Fibroblast of gingiva (primary cell): ENCODE data around the gene CDK5R1.

Experiments
- DNase-seq: peaks from one replicate; pipeline ENCODE4 v3.0.0-alpha.2; 2011; ENCODE audit warnings: low read depth

The CDK5R1 gene

DNA sequence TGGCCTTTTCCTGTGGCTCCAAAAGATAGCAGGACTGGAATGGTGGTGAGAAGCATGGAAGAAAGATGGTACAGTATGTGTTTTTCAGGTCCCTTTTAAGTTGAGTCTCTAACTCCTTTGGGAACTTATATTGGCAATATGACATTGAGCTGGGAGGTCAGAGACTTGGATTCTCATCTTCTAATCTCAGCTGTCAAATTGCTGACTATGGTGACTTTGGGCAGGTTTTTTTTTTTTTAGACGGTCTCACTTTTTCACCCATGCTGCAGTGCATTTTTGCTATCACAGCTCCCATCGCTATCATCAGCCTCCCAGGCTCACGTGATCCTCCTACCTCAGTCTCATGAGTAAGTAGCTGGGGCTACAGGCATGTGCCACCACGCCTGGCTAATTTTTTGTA is 15.1 kb upstream of the CDK5R1 start:
- no peak for DNase-seq

DNA sequence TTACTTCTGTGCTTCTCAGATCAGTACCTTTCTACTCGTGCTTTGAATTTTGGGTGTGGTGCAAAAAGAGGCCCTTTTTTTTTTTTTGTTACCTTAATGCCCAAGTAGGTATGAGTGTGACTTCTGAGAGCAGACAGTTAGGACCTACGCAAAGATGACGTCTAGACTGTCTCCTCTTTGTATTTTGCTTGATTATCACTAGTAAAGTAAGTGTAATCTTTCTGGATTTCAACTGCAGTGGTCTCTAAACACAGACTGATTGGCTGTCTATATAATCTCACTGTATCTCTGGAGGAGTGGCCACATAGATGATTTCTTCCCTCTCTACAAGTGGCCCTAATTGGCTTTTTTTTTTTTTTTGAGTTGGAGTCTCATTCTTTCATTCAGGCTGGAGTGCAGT is 11.5 kb upstream of the CDK5R1 start:
- no peak for DNase-seq

DNA sequence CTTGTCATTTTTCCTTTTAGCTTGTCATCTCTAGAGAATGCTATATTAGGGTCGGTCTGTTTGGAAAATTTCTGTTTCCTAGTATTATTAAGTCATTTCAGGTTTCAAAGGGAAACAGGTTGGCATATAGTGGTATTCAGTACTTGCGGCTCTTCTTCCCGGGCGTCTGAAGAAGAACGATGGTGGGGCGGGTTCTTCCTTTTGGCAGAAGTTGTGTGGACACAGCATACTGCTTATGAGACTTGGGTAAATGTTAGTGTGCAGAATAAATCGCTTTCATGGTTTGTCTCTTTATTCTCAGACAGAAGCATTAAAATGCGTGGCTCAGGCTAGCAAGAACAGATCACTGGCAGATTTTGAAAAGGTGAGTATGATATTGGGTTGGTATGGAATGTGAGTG is 9.6 kb upstream of the CDK5R1 start:
- DNase-seq, result no peak

- DNase-seq, result no peak
Measured at GRCh38 chr17:32479074-32479617, 7.6 kb upstream of the CDK5R1 start.

- no peak for DNase-seq
Measured at GRCh38 chr17:32481193-32481592, 5.6 kb upstream of the CDK5R1 start.

DNA sequence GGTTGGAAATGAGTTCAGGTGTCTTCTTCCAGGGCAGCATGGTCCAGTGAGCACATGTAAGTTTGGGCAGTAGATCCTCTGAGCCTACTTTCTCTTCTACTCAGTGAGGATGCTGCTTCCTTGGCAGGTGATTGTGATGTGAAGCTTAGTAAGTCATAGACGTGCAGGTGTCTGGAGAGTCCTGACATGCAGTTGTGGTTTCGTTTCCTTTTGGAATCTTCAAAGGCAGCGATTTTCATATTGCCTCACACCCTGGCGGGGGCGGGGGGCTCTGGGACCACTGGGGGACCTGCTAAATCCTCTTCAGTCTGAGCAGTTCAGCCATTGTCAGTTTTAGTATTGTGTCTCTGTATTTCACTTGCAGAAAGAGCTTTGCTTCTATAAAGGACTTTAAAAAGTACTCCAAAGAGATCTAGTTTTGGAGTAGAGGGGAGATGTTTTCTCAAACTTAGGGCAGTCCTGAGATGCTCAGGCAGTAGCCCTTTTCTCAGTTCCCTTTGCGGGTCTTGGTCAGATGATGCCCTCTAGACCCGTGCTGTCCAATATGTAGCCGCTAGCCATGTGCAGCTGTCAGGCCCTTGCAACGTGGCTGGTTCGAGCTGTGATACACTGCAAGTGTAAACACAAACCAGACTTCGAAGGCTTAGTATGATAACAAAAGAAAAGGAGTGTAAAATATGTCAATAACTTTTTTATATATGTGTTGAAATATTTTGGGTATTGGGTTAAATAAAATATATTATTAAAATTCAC is 4.0 kb upstream of the CDK5R1 start:
- DNase-seq, result no peak

GRCh38 chr17:32483451-32484019 is 3.3 kb upstream of the CDK5R1 start:
- DNase-seq, result peak; percentile 65

DNA sequence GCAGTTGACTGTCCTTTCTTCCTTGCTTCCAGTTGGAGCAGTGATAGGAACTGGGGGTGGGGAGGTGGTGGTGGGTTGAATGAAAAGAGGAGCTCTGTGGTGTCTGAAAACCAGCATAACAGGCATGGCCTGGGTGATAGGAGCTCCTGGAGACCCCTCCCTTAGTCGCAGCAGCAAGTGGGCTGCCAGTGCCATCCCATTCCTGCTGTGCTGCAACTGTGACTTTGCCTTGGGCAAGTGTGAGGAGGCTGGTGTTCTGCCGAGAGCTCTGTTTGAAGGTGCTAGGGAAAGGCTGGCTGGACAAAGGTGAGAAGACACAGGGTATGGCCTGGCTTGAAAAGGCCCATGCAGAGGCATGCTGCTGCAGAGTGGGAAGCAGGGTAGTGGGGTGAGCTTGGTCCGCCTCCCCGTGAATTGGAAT is 2.7 kb upstream of the CDK5R1 start:
- DNase-seq, result no peak

- no peak for DNase-seq
Measured at GRCh38 chr17:32484628-32485027, 2.2 kb upstream of the CDK5R1 start.

DNA sequence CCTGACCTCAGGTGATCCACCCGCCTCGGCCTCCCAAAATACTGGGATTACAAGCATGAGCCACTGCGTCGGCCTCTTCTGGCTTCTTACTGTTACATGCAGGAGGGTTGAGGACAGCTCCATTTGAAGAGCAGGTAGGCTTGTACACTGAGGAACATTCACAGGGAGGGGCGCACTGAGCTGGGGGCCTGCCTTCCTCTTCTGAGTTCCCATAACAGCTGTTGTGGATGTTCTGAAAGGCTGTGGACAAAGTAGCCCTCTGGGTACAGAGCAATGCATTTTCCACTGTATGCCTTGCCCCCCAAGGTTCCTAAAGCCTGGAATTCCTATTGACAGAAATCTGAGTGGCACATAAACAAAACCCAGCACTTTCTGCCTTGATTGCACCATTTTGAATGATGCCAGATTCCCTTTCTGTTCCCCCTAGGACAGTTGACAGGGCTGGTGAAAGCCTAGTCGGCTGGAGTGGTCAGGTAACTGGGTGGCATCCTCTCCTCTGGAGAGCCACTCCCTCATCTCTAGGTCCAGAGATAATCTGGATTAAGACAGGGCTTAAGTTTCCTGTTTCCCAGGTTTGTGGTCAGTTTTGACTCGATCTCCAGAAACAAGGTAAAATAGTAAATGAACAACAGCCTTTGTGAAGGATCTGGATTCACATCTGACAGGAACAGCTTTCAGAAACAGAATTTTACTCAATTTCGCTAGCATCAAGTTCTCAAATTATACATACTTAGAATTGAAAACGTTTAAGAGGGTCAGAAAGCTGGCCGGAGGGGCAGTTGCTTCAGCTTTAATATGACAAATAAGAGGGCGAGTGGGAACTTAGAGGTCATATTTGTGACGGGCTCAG is 1.3 kb upstream of the CDK5R1 start:
- DNase-seq, result no peak

DNA sequence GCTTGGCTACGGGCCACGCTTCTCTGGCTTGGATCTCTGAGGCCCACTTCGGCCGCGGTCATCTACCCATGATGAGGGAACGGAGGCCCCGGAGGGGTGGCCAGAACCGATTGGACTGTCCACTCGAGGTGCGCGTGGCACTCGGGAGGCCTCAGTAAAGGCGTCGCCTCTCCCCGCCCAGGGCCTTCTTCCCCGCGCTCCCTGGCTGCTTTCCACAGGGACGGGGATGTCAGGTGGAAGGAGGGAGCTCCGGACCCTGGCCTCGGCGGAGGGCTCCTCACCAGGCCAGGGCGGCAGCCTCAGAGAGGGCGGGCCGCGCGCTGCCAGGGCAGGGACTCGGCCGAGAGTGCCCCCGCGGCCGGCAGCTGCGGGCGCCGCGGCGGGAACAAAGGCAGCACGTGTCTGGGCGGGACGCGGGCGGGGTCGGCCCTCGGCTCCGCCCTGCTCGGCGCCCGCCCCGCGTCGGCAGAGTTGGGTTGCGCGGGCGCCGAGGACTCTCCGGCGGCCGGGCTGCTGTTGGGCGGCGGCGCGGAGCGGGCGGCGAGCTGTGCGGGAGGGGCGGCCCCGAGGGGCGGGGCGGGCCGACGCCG is 587 bp upstream of the CDK5R1 start:
- DNase-seq, result peak; percentile 62

DNA sequence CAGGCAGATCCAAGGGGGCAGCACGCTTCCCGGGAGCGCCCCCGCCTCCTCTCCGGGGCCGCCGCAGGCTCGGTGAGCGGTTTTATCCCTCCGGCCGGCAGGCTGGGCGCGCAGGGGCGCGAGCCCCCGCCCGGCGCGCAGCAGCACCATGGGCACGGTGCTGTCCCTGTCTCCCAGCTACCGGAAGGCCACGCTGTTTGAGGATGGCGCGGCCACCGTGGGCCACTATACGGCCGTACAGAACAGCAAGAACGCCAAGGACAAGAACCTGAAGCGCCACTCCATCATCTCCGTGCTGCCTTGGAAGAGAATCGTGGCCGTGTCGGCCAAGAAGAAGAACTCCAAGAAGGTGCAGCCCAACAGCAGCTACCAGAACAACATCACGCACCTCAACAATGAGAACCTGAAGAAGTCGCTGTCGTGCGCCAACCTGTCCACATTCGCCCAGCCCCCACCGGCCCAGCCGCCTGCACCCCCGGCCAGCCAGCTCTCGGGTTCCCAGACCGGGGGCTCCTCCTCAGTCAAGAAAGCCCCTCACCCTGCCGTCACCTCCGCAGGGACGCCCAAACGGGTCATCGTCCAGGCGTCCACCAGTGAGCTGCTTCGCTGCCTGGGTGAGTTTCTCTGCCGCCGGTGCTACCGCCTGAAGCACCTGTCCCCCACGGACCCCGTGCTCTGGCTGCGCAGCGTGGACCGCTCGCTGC is 832 bp downstream of the CDK5R1 start:
- no peak for DNase-seq

DNA sequence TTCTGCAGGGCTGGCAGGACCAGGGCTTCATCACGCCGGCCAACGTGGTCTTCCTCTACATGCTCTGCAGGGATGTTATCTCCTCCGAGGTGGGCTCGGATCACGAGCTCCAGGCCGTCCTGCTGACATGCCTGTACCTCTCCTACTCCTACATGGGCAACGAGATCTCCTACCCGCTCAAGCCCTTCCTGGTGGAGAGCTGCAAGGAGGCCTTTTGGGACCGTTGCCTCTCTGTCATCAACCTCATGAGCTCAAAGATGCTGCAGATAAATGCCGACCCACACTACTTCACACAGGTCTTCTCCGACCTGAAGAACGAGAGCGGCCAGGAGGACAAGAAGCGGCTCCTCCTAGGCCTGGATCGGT is 1.4 kb downstream of the CDK5R1 start:
- no peak for DNase-seq

DNA sequence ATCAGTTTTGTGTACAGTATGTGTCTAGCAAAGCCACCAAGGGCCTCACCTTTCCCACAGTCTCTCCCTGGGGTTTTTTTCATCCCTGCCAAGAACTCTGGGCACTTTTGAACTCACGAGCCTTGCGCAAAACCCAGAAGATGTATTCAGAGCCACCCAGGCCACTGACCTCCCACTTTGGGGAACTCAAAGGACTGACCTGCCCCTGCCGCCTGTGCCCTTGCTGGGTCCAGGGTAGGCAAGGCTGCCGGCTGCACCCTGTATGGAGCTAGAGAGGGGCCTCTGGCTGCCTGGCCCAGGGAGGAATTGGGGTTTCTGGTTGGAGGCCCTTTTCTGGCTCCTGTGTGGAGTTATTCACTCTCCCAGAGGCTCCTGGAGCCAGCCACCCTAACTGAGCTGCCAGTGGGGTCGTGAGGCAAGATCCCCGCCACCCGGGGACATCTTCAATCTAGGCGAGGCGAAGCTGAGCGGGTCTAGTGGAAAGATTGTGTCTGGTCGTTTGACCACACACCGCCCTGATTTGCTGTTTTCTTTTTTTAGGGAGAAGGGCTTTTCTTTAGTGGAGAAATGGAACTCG is 1.9 kb downstream of the CDK5R1 start:
- no peak for DNase-seq

DNA sequence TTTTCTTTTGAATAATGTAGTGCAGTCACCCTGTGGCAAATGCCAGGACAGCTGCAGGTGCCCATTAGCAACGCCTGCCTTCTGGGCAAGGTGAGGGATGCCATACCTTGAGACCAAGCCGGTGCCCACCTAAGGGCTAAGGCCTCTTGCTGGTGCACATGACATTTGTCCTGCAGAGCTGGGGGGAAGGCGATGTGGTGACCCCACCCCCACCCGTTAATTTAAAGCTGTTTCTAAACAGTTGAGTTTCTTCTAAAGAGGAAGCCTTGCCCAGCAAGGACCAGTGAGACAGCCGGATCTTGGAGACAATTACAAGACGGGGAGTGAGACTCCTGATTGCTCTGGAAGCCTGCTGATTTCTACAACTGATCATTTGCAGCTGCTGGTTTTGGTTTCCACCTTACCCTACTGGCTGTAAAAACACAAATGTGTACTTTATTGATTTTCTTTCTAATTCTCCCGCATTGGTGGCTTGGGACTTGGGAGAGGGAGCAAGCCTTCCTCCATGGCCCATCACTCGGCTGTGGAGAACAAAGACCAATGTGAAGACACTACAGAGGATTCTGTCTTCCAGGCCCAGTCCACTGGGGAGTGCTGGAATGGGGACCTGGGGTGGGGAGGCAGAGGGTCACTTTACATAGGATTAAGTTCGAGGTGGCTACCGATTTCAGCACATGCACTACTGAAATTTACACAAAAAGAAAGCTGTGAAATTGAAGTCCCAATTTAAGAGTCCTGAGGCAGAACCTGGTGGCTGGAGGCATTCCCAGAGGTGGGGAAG is 2.7 kb downstream of the CDK5R1 start:
- DNase-seq, result no peak

DNA sequence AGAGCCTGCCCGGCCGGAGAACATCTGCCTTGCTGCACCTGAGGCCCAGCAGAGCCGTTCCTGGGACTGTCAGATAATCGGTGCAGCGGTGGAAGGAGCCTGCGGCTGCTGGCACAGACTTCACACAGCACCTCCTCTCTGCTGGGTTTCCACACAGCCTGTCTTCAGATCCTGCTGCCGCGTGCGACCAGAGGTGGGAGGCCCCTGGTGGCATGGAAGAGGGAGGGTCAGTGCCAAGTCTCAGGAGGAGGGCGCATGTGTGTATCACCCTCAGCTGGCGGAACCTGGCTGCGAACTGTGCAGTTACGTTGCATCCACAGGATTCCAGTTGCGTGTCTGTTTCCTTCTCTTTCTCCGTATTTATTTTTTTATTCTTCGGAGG is 3.3 kb downstream of the CDK5R1 start:
- no peak for DNase-seq

DNA sequence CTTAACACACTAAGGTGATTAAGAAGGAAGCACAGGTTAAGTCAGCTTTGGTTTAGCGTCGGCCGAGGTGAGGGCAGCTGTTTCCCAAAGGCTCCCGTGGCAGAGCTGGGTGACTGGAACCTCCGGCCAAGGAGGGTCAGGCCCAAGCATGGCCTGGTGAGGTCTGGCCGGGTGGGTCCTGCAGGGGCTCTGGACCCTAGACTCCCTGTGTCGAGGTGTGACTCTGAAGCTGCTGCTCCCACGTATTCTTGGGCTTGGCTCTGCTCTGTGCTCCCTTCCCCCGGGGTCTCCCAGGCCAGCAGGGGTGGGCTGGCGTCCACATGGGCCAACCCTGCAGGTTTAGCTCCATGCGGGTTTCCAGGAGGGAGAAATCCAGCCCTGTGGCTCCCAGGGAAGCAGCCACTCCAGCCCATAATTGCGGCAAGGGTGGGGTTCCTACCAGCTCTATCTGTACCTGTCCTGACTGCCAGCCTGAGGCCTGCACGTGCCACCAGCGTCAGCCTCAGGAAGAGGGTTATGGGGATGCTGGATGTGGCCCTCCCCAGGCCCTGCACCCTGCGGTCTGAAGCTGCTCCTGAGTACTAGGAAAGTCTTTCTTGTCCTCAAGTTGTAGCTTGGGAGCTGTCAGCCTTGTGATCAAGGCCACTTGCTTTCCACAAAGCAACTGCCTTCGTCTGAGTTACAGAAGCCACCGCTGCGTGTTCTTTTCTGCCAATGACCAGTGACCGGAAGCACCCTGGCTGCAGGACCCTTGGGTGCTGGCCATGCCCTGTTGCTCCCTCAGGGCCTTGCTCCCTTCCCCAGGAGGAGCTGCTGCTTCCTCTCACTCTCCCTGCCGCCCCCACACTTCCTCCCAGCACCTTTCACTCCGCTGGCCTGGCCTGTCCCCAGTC is 4.8 kb downstream of the CDK5R1 start:
- DNase-seq, result no peak

GRCh38 chr17:32492264-32492589 is 5.4 kb downstream of the CDK5R1 start:
- DNase-seq, result no peak

DNA sequence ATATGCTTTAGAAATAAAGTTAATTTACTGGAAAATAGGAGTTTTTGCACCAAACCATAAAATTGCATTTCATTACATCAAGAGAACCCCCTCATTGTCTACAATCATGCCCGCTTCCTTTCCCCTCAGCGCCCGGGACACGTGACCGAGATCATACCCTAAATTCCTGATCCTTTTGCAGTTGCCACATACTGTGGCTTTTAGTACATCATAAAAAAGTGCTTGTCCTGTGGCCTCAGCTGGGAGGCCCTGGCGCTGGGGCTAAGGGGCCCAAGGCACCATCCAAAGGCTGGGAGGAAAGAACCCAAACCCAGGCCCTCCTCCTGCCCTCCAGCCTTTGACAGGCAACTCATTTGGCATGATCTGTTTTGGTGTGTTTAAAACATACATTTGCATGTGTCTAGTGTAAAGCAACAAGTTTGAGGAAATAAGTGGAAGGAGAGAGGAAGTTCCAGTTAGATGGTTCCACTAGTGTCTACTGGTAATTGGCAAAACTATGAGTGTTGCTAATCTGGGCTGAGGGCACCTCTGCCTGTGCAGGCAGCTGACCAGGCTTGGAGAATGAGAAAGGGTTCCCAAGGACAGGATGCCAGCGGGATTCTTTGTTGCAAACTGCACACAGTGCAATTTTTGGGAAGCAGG is 6.0 kb downstream of the CDK5R1 start:
- DNase-seq, result no peak
